Tibial nerve (tissue), 4 donors: ENCODE results near the gene BACH2. TPM values are rescaled to one million over a fixed set of nuclear protein-coding genes. Genes with fewer than 3 reads are reported as not detected.

Experiments used
- DNase-seq, 2 donors: peaks; one replicate each; pipeline ENCODE4 v3.0.0-alpha.2; 2019; ENCODE audit warnings: low spot score in 2 of 2
- H3K27ac ChIP-seq, 4 donors: fragments of 200-600 bp; sonication (generic) in 3 of 4; one replicate each; pipeline ENCODE4 v1.5.1; 2017 to 2019; ENCODE audit warnings: mild to moderate bottlenecking in 1 of 4
- H3K27me3 ChIP-seq, 2 donors: fragments of 200-600 bp; sonication (generic) in 1 of 2; one replicate each; pipeline versions ENCODE4 v1.5.1 to v1.6.0; 2017 to 2019
- H3K36me3 ChIP-seq, 3 donors: fragments of 200-600 bp; sonication (generic); one replicate each; pipeline ENCODE4 v1.5.1; 2018 to 2019
- H3K4me1 ChIP-seq, 4 donors: fragments of 200-600 bp; sonication (generic) in 3 of 4; one replicate each; pipeline ENCODE4 v1.5.1; 2017 to 2019
- H3K4me3 ChIP-seq, 4 donors: fragments of 200-600 bp; sonication (generic) in 3 of 4; one replicate each; pipeline ENCODE4 v1.5.1; 2017 to 2019; ENCODE audit warnings: mild to moderate bottlenecking in 1 of 4, moderate library complexity in 1 of 4
- H3K9me3 ChIP-seq, 4 donors: fragments of 200-600 bp; sonication (generic) in 3 of 4; one replicate each; pipeline ENCODE4 v1.5.1; 2017 to 2019
- EP300 ChIP-seq, 2 donors: sonication (generic); formaldehyde crosslinking; IDR thresholded peaks; one replicate each; pipeline ENCODE4 v1.6.1; 2017; ENCODE audit warnings: antibody characterized with exemption in 2 of 2, mild to moderate bottlenecking in 1 of 2
- POLR2A ChIP-seq, 2 donors: fragments of 450-650 bp; IDR thresholded peaks; one replicate each; pipeline ENCODE4 v1.6.1; 2017; ENCODE audit warnings: antibody characterized with exemption in 2 of 2, mild to moderate bottlenecking in 2 of 2, moderate library complexity in 2 of 2
- WGBS, 2 donors: methylation state at CpG; one replicate each; pipeline ENCODE4 v1.1.5; 2018; 5-methylcytosine and 5-hydroxymethylcytosine counted together
- total RNA-seq, 4 donors: library from RNA; depleted of rRNA; stranded (reverse); fragments of >200 nt; gene quantifications; one replicate each; pipeline ENCODE4 v1.1.0, GENCODE V29; 2016
- TF ChIP-seq, protein P1 (sequence below), 5 experiments: fragments of 200-600 bp in 3 of 5; fragments of 450-650 bp in 2 of 5; sonication (generic) in 3 of 5; IDR thresholded peaks; one replicate each; pipeline ENCODE4 v1.5.1; 2016 to 2019; ENCODE audit warnings: antibody characterized with exemption in 5 of 5, mild to moderate bottlenecking in 3 of 5, moderate library complexity in 2 of 5

Gene BACH2
- total RNA-seq, 4 donors from 2014 or later = 4.4 to 11.1 (median 8.4) TPM

DNA sequence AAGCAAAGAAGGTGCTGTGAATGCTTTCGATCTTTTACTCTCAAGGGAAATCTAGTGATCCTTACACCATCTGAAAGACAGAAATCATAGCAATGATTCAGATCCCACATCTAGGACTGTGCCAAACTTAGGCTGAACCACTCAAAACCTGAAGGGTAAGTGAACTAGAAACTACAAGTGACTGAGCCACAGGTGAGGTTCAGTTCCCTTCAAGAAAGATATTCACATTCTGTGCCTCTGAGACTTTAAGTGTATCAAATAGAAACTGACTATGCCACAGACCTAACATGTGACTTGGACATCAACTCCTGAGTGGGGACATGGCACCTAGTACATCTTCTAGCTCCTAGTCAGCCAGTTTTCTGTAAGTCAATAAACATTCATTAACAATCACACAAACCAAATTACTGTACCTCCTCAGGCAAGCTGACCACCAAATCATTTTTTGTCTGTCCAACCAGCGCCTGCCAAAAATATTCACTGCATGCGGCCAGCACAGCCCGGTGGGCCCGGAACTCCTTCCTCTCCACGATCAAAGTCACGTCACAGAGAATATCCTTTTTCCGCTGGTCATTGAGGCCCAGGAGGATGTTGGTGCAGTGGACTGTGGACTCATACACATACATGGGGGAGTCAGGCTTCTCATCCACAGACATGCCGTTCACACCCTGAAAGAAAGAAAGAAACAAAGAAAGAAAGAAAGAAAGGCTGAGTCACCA lies 288.3 kb downstream of the BACH2 start:
- Histone ChIP-seq H3K36me3 (peaks cover 0 to 28% (median 0%) of the 10 kb centered on the region in 3 donors), H3K4me3 (no peak overlapping the region), H3K9me3 (no peaks in the 10 kb centered on the region), H3K27me3 (no peaks in the 10 kb centered on the region), H3K4me1 (peaks cover 0 to 9% (median 0%) of the 10 kb centered on the region in 4 donors), H3K27ac (no peak overlapping the region)
- 88 to 95% methylated on average over 9 of the region's 9 CpGs for WGBS, 2 donors
- no peak for DNase-seq
- TF ChIP-seq, protein P1, sequence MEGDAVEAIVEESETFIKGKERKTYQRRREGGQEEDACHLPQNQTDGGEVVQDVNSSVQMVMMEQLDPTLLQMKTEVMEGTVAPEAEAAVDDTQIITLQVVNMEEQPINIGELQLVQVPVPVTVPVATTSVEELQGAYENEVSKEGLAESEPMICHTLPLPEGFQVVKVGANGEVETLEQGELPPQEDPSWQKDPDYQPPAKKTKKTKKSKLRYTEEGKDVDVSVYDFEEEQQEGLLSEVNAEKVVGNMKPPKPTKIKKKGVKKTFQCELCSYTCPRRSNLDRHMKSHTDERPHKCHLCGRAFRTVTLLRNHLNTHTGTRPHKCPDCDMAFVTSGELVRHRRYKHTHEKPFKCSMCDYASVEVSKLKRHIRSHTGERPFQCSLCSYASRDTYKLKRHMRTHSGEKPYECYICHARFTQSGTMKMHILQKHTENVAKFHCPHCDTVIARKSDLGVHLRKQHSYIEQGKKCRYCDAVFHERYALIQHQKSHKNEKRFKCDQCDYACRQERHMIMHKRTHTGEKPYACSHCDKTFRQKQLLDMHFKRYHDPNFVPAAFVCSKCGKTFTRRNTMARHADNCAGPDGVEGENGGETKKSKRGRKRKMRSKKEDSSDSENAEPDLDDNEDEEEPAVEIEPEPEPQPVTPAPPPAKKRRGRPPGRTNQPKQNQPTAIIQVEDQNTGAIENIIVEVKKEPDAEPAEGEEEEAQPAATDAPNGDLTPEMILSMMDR (IDR thresholded peaks at IDR 0.05) = no peak
- TF ChIP-seq POLR2A (IDR thresholded peaks at IDR 0.05) = no peak
- TF ChIP-seq EP300 (IDR thresholded peaks at IDR 0.05) = no peak

DNA sequence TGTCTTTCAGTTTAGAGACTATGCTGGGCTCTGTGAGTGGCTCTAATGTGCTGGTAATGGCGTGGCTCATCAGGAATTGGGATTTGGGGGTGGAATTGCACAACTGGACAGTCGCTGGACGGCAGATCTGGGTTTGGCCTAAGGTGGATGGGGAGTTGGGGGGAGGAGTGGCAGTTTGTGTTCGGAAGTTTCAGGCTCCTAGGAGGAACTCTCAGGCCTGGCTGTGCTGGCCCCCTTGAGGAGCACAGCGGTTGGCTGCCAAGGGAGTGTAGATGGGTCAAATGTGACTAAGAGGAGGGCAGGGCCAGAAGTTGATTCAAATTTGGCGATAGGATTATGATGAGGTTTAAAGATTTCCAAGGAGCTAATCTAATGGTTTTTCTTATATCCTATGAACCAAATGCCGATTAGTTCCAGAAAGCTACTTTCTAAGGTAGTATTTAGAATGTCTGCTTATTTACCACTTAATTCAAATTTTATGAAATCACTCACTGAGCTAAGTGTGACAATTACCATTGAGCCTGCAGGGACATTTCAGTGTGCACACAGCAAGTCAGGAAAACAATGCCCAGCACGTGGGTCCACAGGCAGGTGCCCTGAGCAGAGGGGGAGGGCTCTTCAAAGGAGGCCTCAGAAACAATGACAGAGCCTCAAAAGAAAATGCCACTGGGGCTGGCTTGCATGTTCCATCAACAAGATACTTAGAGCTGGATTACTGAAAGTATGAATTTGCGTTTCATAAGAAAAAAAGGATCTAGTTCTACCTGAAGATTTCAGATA lies 291.4 kb downstream of the BACH2 start:
- Histone ChIP-seq H3K27ac (peak overlapping the region in 1 of 4 donors; percentile 27), H3K27me3 (no peaks in the 10 kb centered on the region), H3K9me3 (no peaks in the 10 kb centered on the region), H3K4me3 (no peak overlapping the region), H3K4me1 (peaks cover 0 to 15% (median 1%) of the 10 kb centered on the region in 4 donors), H3K36me3 (peaks cover 0 to 28% (median 0%) of the 10 kb centered on the region in 3 donors)
- TF ChIP-seq, protein P1 (IDR thresholded peaks at IDR 0.05) = no peak
- TF ChIP-seq EP300 (IDR thresholded peaks at IDR 0.05) (no peak), POLR2A (IDR thresholded peaks at IDR 0.05) (no peak)
- DNase-seq = peak; percentile 18 to 38
- 80% methylated on average over 9 of the region's 9 CpGs for WGBS, 2 donors

DNA sequence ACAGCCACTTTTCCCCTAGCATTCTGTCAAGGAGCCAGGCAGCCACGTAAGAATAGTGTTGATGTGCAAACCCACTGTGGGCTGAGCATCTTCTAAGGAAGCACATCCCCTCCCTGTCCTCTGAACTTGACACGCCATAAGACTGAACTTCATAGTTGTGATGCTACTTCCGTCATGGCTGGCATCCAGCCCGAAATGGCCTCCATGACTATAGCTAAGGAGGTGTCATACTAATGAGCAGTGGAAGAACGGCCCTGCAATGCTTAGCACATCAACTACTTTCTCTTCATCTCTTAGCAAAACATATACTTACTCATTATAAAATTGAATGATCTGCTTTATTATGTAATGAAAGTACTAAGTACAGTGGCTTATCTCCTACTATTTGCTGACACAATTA lies 292.1 kb downstream of the BACH2 start:
- H3K4me3 ChIP-seq = no peak overlapping the region
- peak overlapping the region in 2 of 4 donors; percentile 14 to 27 for H3K27ac ChIP-seq
- TF ChIP-seq EP300 (IDR thresholded peaks at IDR 0.05) = no peak
- TF ChIP-seq POLR2A (IDR thresholded peaks at IDR 0.05) = no peak
- no peak for DNase-seq
- peaks cover 0 to 22% (median 4%) of the 10 kb centered on the region in 4 donors for H3K4me1 ChIP-seq
- 85 to 87% methylated on average over 5 of the region's 5 CpGs for WGBS, 2 donors
- no peaks in the 10 kb centered on the region for H3K9me3 ChIP-seq
- no peaks in the 10 kb centered on the region for H3K27me3 ChIP-seq
- peaks cover 0 to 28% (median 0%) of the 10 kb centered on the region in 3 donors for H3K36me3 ChIP-seq

DNA sequence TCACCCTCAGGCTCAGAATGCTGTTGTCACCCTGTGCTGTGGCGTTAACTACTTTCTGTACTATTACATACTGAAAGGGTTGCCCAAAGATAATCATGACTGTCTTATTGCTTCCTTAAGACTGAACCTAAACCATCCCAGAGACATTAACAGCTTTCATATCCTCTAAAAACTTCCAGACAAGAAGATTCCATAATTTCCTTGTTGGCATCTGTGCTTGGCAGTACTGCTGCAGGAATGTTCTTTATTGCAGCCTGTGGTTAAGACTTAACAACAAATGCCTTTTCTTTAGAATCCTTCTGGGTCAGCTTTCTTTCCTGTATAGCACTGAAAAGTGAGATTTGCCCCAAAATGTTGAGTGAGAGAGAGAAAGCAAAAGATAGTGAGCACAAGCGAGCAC lies 292.7 kb downstream of the BACH2 start:
- Histone ChIP-seq H3K27me3 (no peaks in the 10 kb centered on the region), H3K27ac (peak overlapping the region in 2 of 4 donors; percentile 14 to 27), H3K4me1 (peaks cover 0 to 28% (median 4%) of the 10 kb centered on the region in 4 donors), H3K4me3 (no peak overlapping the region), H3K9me3 (no peaks in the 10 kb centered on the region), H3K36me3 (peaks cover 0 to 28% (median 0%) of the 10 kb centered on the region in 3 donors)
- TF ChIP-seq POLR2A (IDR thresholded peaks at IDR 0.05) (no peak), EP300 (IDR thresholded peaks at IDR 0.05) (no peak)
- TF ChIP-seq, protein P1 (IDR thresholded peaks at IDR 0.05) = no peak
- WGBS, 2 donors = 87 to 93% methylated on average over 2 of the region's 2 CpGs
- no peak for DNase-seq

DNA sequence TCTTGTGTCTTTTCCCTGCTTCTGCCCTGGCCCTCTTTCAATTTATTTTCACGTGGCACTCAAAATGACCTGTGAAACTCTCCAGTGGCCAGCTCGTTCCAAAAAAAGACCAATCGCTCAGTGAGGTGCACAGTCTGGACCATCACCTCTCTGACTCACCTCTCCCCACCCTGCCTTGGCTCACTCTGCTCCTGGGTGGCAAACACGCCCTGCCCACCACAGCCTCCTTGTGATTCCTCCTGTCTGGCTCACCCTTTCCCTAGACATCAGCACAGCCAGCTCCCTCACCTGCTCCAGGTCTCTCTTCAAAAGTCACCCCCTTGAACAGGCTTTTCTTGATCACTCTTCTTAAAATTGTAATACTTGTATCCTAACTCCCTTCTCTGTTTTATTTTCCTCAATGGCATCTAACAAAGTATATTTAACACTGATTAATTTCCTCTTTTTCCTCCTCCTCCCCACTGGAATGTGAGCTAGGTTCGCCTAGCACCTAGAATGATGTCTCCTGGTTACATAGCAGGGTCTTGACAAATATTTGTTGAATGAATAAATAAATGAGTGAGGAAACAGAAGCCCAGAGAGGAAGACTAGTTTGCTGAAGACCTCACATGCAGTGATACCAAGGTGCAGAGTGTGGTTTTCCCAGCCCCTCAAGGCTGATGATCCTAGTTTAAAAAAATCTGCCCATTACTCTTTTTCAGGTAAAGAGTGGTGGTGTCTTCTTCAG lies 293.4 kb downstream of the BACH2 start:
- DNase-seq = no peak
- Histone ChIP-seq H3K9me3 (no peaks in the 10 kb centered on the region), H3K27ac (no peak overlapping the region), H3K4me3 (no peak overlapping the region), H3K4me1 (peaks cover 0 to 35% (median 5%) of the 10 kb centered on the region in 4 donors), H3K36me3 (peaks cover 0 to 20% (median 0%) of the 10 kb centered on the region in 3 donors), H3K27me3 (no peaks in the 10 kb centered on the region)
- TF ChIP-seq, protein P1 (IDR thresholded peaks at IDR 0.05) = no peak
- TF ChIP-seq EP300 (IDR thresholded peaks at IDR 0.05) (no peak), POLR2A (IDR thresholded peaks at IDR 0.05) (no peak)
- WGBS, 2 donors = 94 to 96% methylated on average over 5 of the region's 5 CpGs
